H1 (cell line): ENCODE results near the gene PLPPR2. TPM values are rescaled to one million over a fixed set of nuclear protein-coding genes. Genes with fewer than 3 reads are reported as not detected.
A peak's percentile ranks its signal among the peaks of the same experiment; 100 is the strongest.

Experiments
- CTCF ChIA-PET: fragments of 300-600 bp; sonication (Branson Sonifier 250); formaldehyde crosslinking; loops from one replicate; lab custom pipeline; 2021; ENCODE audit not compliant: partially characterized antibody; lab: Charles Lee
- POLR2A ChIA-PET: fragments of 300-600 bp; sonication (Branson Sonifier 250); formaldehyde crosslinking; loops from one replicate; lab custom pipeline; 2021; ENCODE audit warnings: inconsistent platforms; ENCODE audit not compliant: partially characterized antibody; lab: Charles Lee
- DNase-seq, 2 experiments: peaks; one replicate each; pipeline versions ENCODE4 v3.0.0 to v3.0.0-alpha.2; 2010 to 2022; ENCODE audit warnings: low spot score in 2 of 2, low read depth in 1 of 2, mixed read lengths in 1 of 2
- FAIRE-seq: peaks from 2 replicates; lab custom pipeline; 2011; peaks lifted over from hg19 to GRCh38; lab: Jason Lieb, UNC
- H2AFZ ChIP-seq: 2 replicates; pipeline ENCODE4 v1.8.1; 2012; ENCODE audit warnings: low read length, inconsistent platforms
- H2AK5ac ChIP-seq: 2 replicates; pipeline ENCODE4 v1.6.1; 2013; ENCODE audit warnings: low read depth, low read length
- H2BK120ac ChIP-seq: replicated peaks from 2 replicates; pipeline ENCODE3; 2013; ENCODE audit warnings: low read depth, low read length, inconsistent platforms
- H2BK12ac ChIP-seq: 2 replicates; pipeline ENCODE4 v1.6.1; 2013; ENCODE audit warnings: low read depth, low read length
- H2BK15ac ChIP-seq: 2 replicates; pipeline ENCODE4 v1.6.1; 2013; ENCODE audit warnings: low read length
- H2BK20ac ChIP-seq: 2 replicates; pipeline ENCODE4 v1.6.1; 2013; ENCODE audit warnings: low read length
- H2BK5ac ChIP-seq: 2 replicates; pipeline ENCODE4 v1.6.1; 2013; ENCODE audit warnings: low read depth, low read length
- H3K14ac ChIP-seq: 2 replicates; pipeline ENCODE4 v1.6.1; 2013; ENCODE audit warnings: inconsistent platforms; ENCODE audit not compliant: insufficient read length
- H3K18ac ChIP-seq: 2 replicates; pipeline ENCODE4 v1.6.1; 2013; ENCODE audit warnings: low read length; ENCODE audit errors: extremely low read depth
- H3K23ac ChIP-seq: 2 replicates; pipeline ENCODE4 v1.6.1; 2013; ENCODE audit warnings: inconsistent platforms; ENCODE audit not compliant: insufficient read length
- H3K23me2 ChIP-seq: 2 replicates; pipeline ENCODE4 v1.6.1; 2013; ENCODE audit warnings: low read depth, low read length
- H3K27ac ChIP-seq: 2 replicates; pipeline ENCODE4 v1.6.1; 2011; ENCODE audit warnings: low read depth, low read length, inconsistent platforms
- H3K27me3 ChIP-seq, 4 experiments: replicated peaks in 1 of 4; 1 replicate in 1 of 4; 2 replicates in 3 of 4; pipeline versions ENCODE4 v1.6.1 to v1.8.1; 2011 to 2013; ENCODE audit warnings: low read length in 3 of 4, mild to moderate bottlenecking in 3 of 4, inconsistent platforms in 2 of 4, mixed read lengths in 2 of 4, moderate library complexity in 1 of 4; ENCODE audit not compliant: control insufficient read depth in 3 of 4, insufficient read depth in 3 of 4; ENCODE audit errors: extremely low read depth in 1 of 4
- H3K36me3 ChIP-seq, 4 experiments: 2 replicates each; pipeline versions ENCODE4 v1.6.1 to v1.8.1; 2011 to 2013; ENCODE audit warnings: mild to moderate bottlenecking in 4 of 4, low read length in 3 of 4, moderate library complexity in 2 of 4, control low read depth in 1 of 4, inconsistent platforms in 1 of 4; ENCODE audit not compliant: insufficient read depth in 4 of 4, control insufficient read depth in 2 of 4
- H3K4ac ChIP-seq: replicated peaks from 2 replicates; pipeline ENCODE3; 2013; ENCODE audit warnings: low read length, low read depth, mixed read lengths, inconsistent platforms; ENCODE audit not compliant: insufficient read length
- H3K4me1 ChIP-seq, 4 experiments: replicated peaks in 1 of 4; 1 replicate in 1 of 4; 2 replicates in 3 of 4; pipeline versions ENCODE4 v1.6.1 to v1.8.1; 2011 to 2013; ENCODE audit warnings: low read length in 3 of 4, inconsistent platforms in 2 of 4, mixed read lengths in 1 of 4; ENCODE audit not compliant: insufficient read depth in 4 of 4, control insufficient read depth in 3 of 4
- H3K4me2 ChIP-seq, 2 experiments: 2 replicates each; pipeline versions ENCODE4 v1.6.1 to v1.8.1; 2011 to 2013; ENCODE audit warnings: low read depth in 2 of 2, low read length in 2 of 2, control low read depth in 1 of 2, inconsistent platforms in 1 of 2, mild to moderate bottlenecking in 1 of 2; ENCODE audit not compliant: insufficient read depth in 1 of 2
- H3K4me3 ChIP-seq, 4 experiments: fragments of 200-600, 300-600 bp in 1 of 4; sonication (generic), shearing (Covaris generic), sonication (Bioruptor Twin) in 1 of 4; 2 replicates each; pipeline versions ENCODE4 v1.5.1 to v1.8.1; 2011 to 2016; ENCODE audit warnings: low read length in 4 of 4, low read depth in 3 of 4, control low read depth in 2 of 4, inconsistent platforms in 2 of 4, mild to moderate bottlenecking in 2 of 4, mixed read lengths in 1 of 4, moderate library complexity in 1 of 4; ENCODE audit not compliant: insufficient read depth in 2 of 4; ENCODE audit errors: extremely low read depth in 1 of 4
- H3K56ac ChIP-seq: replicated peaks from 2 replicates; pipeline ENCODE3; 2013; ENCODE audit warnings: low read depth, mild to moderate bottlenecking, mixed read lengths, low read length, inconsistent platforms; ENCODE audit not compliant: insufficient read length
- H3K79me1 ChIP-seq: 2 replicates; pipeline ENCODE4 v1.6.1; 2013; ENCODE audit warnings: low read depth, low read length, control low read depth
- H3K79me2 ChIP-seq, 2 experiments: 2 replicates each; pipeline versions ENCODE4 v1.6.1 to v1.8.1; 2012 to 2013; ENCODE audit warnings: low read length in 2 of 2, mild to moderate bottlenecking in 2 of 2, inconsistent platforms in 1 of 2; ENCODE audit not compliant: insufficient read depth in 2 of 2, control insufficient read depth in 1 of 2
- H3K9ac ChIP-seq, 4 experiments: replicated peaks in 1 of 4; 1 replicate in 1 of 4; 2 replicates in 3 of 4; pipeline versions ENCODE4 v1.6.1 to v1.8.1; 2011 to 2013; ENCODE audit warnings: low read depth in 3 of 4, low read length in 3 of 4, control low read depth in 2 of 4, mild to moderate bottlenecking in 2 of 4, moderate library complexity in 2 of 4, inconsistent platforms in 1 of 4; ENCODE audit errors: extremely low read depth in 1 of 4
- H3K9me3 ChIP-seq, 2 experiments: 2 replicates each; pipeline versions ENCODE4 v1.6.1 to v1.8.1; 2012 to 2013; ENCODE audit warnings: mild to moderate bottlenecking in 2 of 2, moderate library complexity in 2 of 2, control low read depth in 1 of 2, inconsistent platforms in 1 of 2, low read depth in 1 of 2, low read length in 1 of 2, mixed read lengths in 1 of 2; ENCODE audit not compliant: insufficient read depth in 2 of 2
- H4K20me1 ChIP-seq, 2 experiments: replicated peaks in 1 of 2; 2 replicates each; pipeline versions ENCODE3 to v1.8.1; 2011 to 2013; ENCODE audit warnings: inconsistent platforms in 2 of 2, low read length in 2 of 2, mild to moderate bottlenecking in 1 of 2; ENCODE audit not compliant: insufficient read depth in 2 of 2, control insufficient read depth in 1 of 2
- H4K5ac ChIP-seq: 2 replicates; pipeline ENCODE4 v1.6.1; 2013; ENCODE audit warnings: low read length, low read depth, mixed read lengths, inconsistent platforms; ENCODE audit not compliant: insufficient read length
- H4K8ac ChIP-seq: 2 replicates; pipeline ENCODE4 v1.8.0; 2013; ENCODE audit warnings: mild to moderate bottlenecking, moderate library complexity, low read length, inconsistent platforms; ENCODE audit not compliant: insufficient read depth; ENCODE audit errors: extremely low read depth
- H4K91ac ChIP-seq: replicated peaks from 2 replicates; pipeline ENCODE3; 2013; ENCODE audit warnings: low read length, mixed read lengths, inconsistent platforms; ENCODE audit not compliant: insufficient read length
- BRCA1 ChIP-seq: IDR thresholded peaks from 2 replicates; pipeline ENCODE4 v1.6.1; 2012; ENCODE audit warnings: low read depth, low read length, improper control_type of control experiment
- CBX5 ChIP-seq: fragments of 300-800, 300-1000 bp; sonication (generic); IDR thresholded peaks from 2 replicates; pipeline ENCODE4 v1.7.1; 2016; ENCODE audit warnings: antibody characterized with exemption, low read length, low read depth
- CHD2 ChIP-seq: IDR thresholded peaks from 2 replicates; pipeline ENCODE4 v1.6.1; 2012; ENCODE audit warnings: low read length, improper control_type of control experiment
- MAX ChIP-seq: IDR thresholded peaks from 2 replicates; pipeline ENCODE4 v1.6.1; 2012; ENCODE audit warnings: inconsistent platforms
- POU5F1 ChIP-seq: IDR thresholded peaks from 2 replicates; pipeline ENCODE4 v1.6.1; 2011; ENCODE audit warnings: low read depth, mild to moderate bottlenecking, low read length, moderate library complexity
- YY1 ChIP-seq: IDR thresholded peaks from 2 replicates; pipeline ENCODE4 v1.6.1; 2011; ENCODE audit warnings: low read depth, mild to moderate bottlenecking, low read length
- WGBS, 2 experiments: shearing (Covaris generic) in 1 of 2; methylation state at CpG; one replicate each; pipeline versions ENCODE4 v1.1.6 to v1.1.7; 2013 to 2015; ENCODE audit warnings: low lambda C conversion rate in 2 of 2, mixed read lengths in 2 of 2, inconsistent platforms in 1 of 2, low coverage in 1 of 2, missing lambda C conversion rate in 1 of 2; ENCODE audit not compliant: insufficient replicate concordance in 2 of 2, insufficient coverage in 1 of 2, insufficient read length in 1 of 2; ENCODE audit errors: extremely low coverage in 1 of 2, missing lambda C conversion rate in 1 of 2; 5-methylcytosine and 5-hydroxymethylcytosine counted together
- polyA plus RNA-seq, 7 experiments: library from polyadenylated mRNA; depleted of rRNA in 3 of 7; stranded (reverse) in 5 of 7; unstranded in 2 of 7; fragments of >200 nt in 5 of 7; fragments of 200-250 nt in 2 of 7; gene quantifications; 1 replicate in 5 of 7; 2 replicates in 1 of 7; 4 replicates in 1 of 7; pipeline versions ENCODE4 v1.2.1 to v1.2.3, GENCODE V29; 2011 to 2013; ENCODE audit warnings: missing spikeins in 2 of 7, mixed read lengths in 2 of 7
- total RNA-seq: library from RNA; stranded (reverse); fragmentation: NEBNext Ultra II Directional; extraction: Animal tissue kit (Norgen Biotek cat#: 25700); gene quantifications from 2 replicates; pipeline ENCODE4 v1.2.1, GENCODE V29; 2021

Gene PLPPR2
- total and polyA plus RNA-seq, 2 of the 8 experiments (the other 6 are each of a cell fraction or from before 2014, with no cell fraction given) = 7.2 to 11.7 TPM

- 82% methylated on average over 7 of the region's 7 CpGs; no CpG with 5 or more reads in 1 of the 2 experiments for WGBS, 2 experiments
- no peak overlapping the region for H2BK20ac ChIP-seq
- H3K27me3 ChIP-seq = no peaks in the 10 kb centered on the region
- no peak overlapping the region for H3K23ac ChIP-seq
- H3K14ac ChIP-seq = no peak overlapping the region
- H2AK5ac ChIP-seq = no peak overlapping the region
- peaks cover 0 to 6% of the 10 kb centered on the region in 2 experiments; a peak in 1 of 4 replicates for H3K9me3 ChIP-seq
- no peak overlapping the region for H3K4ac ChIP-seq
- H3K9ac ChIP-seq = no peak overlapping the region
- no peak overlapping the region for H3K18ac ChIP-seq
- H2BK120ac ChIP-seq = no peak overlapping the region
- no peak overlapping the region for H4K5ac ChIP-seq
- POLR2A ChIA-PET = interaction anchor here (0.7 to 1.5 kb wide), 4 partner anchors 17 to 59 kb away, joined by 3 to 5 read pairs (median 3); no protein-coding TSS in a partner anchor
- no peak overlapping the region for H4K91ac ChIP-seq
- no peak overlapping the region for H4K8ac ChIP-seq
- no peak for TF ChIP-seq CBX5
- TF ChIP-seq BRCA1 = no peak
- no peak for TF ChIP-seq YY1
- no peak for TF ChIP-seq CHD2
- no peak for TF ChIP-seq MAX
- no peak for TF ChIP-seq POU5F1
- peaks cover 0 to 3% of the 10 kb centered on the region in 2 experiments; a peak in 1 of 4 replicates for H3K79me2 ChIP-seq
- CTCF ChIA-PET = interaction anchor here (0.7 to 1.7 kb wide), 8 partner anchors 9 to 138 kb away, joined by 3 to 5 read pairs (median 4); no protein-coding TSS in a partner anchor
- no peak overlapping the region for H3K4me3 ChIP-seq
- H3K27ac ChIP-seq = no peak overlapping the region
- no peak overlapping the region for H2BK12ac ChIP-seq
- no peaks in the 10 kb centered on the region for H3K36me3 ChIP-seq
- peaks cover 14% of the 10 kb centered on the region for H3K23me2 ChIP-seq
- no peak overlapping the region for H3K56ac ChIP-seq
- H2AFZ ChIP-seq = no peak overlapping the region
- H3K79me1 ChIP-seq = peaks cover 5% of the 10 kb centered on the region; the same call in 1 of the 2 replicates
- no peak overlapping the region for H2BK5ac ChIP-seq
- no peaks in the 10 kb centered on the region for H4K20me1 ChIP-seq
- DNase-seq = no peak
- peak overlapping the region in 1 of 2 experiments; percentile 99; a peak in 1 of 4 replicates for H3K4me2 ChIP-seq
- H3K4me1 ChIP-seq = peaks cover 0 to 10% (median 6%) of the 10 kb centered on the region in 4 experiments; a peak in 5 of 7 replicates
- FAIRE-seq = no peak
- H2BK15ac ChIP-seq = no peak overlapping the region
Measured at GRCh38 chr19:11347546-11348039, 7.6 kb upstream of the PLPPR2 start.
